Measurements from ENCODE around the gene SLC17A9. TPM values are rescaled to one million over a fixed set of nuclear protein-coding genes. Genes with fewer than 3 reads are reported as not detected.

The SLC17A9 gene
- total and polyA plus RNA-seq, 10 donors, result 18.8 to 95.3 (median 34.2) TPM

DNA sequence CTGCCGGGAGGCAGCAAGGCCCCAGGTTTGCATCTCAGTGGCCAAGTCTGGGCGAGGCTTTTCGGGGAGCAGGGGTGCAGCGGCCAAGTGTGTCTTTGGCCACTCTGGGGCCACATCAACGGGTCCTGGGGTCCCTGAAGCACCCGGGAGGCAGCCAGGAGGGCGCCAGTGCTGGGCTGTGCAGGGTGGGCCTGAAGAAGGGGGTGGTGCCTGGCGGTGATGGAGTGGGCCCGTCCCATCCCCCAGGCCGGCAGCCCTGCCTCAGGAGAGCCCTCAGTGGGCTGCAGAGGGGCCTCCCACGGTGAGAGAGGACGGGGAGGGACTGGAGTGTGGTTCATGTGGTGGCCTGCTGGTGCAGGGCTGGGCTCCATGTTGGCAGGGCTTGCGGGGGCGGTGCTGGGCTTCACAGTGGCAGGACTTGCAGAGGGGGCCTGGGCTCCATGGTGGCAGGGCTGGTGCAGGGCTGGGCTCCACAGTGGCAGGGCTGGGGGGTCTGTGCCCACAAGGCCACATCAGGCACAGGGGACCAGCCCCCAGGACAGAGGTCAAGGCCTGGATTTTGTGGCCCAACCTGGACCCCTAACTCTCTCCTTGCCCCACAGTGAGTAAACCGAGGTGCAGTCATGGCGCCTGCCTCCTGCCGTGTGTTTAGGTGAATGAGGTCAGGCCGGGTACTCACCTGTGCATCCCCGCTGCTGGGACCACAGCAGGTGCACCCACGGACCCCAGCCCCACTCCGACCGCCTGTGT is 64.7 kb downstream of the SLC17A9 start:
- TF ChIP-seq POLR2A (IDR thresholded peaks at IDR 0.05) (no peak), POLR2AphosphoS5 (IDR thresholded peaks at IDR 0.05) (no peak)
- TF ChIP-seq, protein P1, sequence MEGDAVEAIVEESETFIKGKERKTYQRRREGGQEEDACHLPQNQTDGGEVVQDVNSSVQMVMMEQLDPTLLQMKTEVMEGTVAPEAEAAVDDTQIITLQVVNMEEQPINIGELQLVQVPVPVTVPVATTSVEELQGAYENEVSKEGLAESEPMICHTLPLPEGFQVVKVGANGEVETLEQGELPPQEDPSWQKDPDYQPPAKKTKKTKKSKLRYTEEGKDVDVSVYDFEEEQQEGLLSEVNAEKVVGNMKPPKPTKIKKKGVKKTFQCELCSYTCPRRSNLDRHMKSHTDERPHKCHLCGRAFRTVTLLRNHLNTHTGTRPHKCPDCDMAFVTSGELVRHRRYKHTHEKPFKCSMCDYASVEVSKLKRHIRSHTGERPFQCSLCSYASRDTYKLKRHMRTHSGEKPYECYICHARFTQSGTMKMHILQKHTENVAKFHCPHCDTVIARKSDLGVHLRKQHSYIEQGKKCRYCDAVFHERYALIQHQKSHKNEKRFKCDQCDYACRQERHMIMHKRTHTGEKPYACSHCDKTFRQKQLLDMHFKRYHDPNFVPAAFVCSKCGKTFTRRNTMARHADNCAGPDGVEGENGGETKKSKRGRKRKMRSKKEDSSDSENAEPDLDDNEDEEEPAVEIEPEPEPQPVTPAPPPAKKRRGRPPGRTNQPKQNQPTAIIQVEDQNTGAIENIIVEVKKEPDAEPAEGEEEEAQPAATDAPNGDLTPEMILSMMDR (IDR thresholded peaks at IDR 0.05 in 8 of 11, conservative IDR thresholded peaks at IDR 0.05 in 3 of 11), result no peak
- DNase-seq, result no peak
- Histone ChIP-seq H3K4me1 (no peaks in the 10 kb centered on the region), H3K4me3 (no peak overlapping the region), H3K27me3 (replicated peaks in 1 of 7) (peaks cover 3 to 95% (median 55%) of the 10 kb centered on the region in 7 donors), H3K9me3 (peaks cover 0 to 33% (median 21%) of the 10 kb centered on the region in 8 donors), H3K36me3 (no peaks in the 10 kb centered on the region), H3K27ac (no peak overlapping the region)
- intact Hi-C loops (cut with DNase I; ENCODE audit: low total_unique reads), result no loop called here
- WGBS, 5 donors, result 76 to 93% (median 82%) methylated on average over 12 to 22 of the region's 22 CpGs

DNA sequence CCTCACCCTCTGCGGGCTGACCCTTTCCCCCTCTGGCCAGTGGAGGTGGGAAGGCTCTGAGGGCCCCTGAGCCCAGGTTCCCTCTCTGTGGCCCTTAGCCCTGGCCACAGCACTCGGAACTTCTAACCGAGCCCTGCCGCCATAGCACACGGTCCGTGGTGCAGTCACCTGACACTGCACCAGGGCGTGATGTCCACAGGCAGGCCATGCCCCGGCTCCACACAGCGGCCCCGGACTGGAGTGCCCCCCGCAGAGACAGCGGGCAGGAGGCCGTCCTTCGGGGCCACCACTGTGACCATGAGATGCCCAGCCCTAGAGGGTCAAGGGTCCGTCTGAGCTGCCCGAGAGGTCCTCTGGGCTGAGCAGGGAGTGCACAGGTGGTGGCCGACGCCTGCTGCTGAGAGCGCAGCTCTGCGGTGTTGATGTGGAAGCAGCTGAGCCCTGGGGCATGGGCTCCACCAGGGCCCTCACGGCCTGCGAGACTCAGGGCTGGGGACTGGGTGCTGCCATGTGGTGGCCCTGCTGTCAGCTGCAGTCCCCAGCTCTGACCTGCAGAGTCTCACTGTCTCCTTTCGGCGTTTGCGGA is 65.4 kb downstream of the SLC17A9 start:
- Histone ChIP-seq H3K27ac (no peak overlapping the region), H3K9me3 (peaks cover 0 to 27% (median 15%) of the 10 kb centered on the region in 8 donors), H3K36me3 (no peaks in the 10 kb centered on the region), H3K4me1 (no peaks in the 10 kb centered on the region), H3K27me3 (replicated peaks in 1 of 7) (peaks cover 3 to 95% (median 61%) of the 10 kb centered on the region in 7 donors), H3K4me3 (no peak overlapping the region)
- 87 to 91% (median 88%) methylated on average over 14 to 25 of the region's 25 CpGs for WGBS, 5 donors
- intact Hi-C loops (cut with DNase I; ENCODE audit: low total_unique reads), result no loop called here
- TF ChIP-seq POLR2A (IDR thresholded peaks at IDR 0.05) (no peak), POLR2AphosphoS5 (IDR thresholded peaks at IDR 0.05) (no peak)
- TF ChIP-seq, protein P1 (IDR thresholded peaks at IDR 0.05 in 8 of 11, conservative IDR thresholded peaks at IDR 0.05 in 3 of 11), result no peak
- DNase-seq, result peak; percentile 73

Other genes with a start within 250 kb of the SLC17A9 start
- gene NTSR1, start 243.9 kb upstream of the SLC17A9 start, total RNA-seq, result 1 to 10 TPM in 3 of 7 donors, under 1 TPM in 4; 0.51 to 5.7 (median 0.92) TPM
- gene NTSR1, start 243.9 kb upstream of the SLC17A9 start, polyA plus RNA-seq, result under 1 TPM; 0.14 to 0.30 (median 0.26) TPM
- gene MRGBP, start 156.2 kb upstream of the SLC17A9 start, total RNA-seq, result 10 to 100 TPM in 4 of 7 donors, 1 to 10 TPM in 3; 8.5 to 15.7 (median 12.0) TPM
- gene MRGBP, start 156.2 kb upstream of the SLC17A9 start, polyA plus RNA-seq, result 10 to 100 TPM; 10.6 to 13.1 (median 12.6) TPM
- 10 to 100 TPM; 69.8 to 91.0 (median 78.2) TPM for gene OGFR, start 147.9 kb upstream of the SLC17A9 start, total RNA-seq
- gene OGFR, start 147.9 kb upstream of the SLC17A9 start, polyA plus RNA-seq, result 100 to 1,000 TPM in 1 of 3 donors, 10 to 100 TPM in 2; 46.0 to 127 (median 66.9) TPM
- 10 to 100 TPM in 3 of 7 donors, 1 to 10 TPM in 4; 1.2 to 16.7 (median 6.8) TPM for gene COL9A3, start 135.7 kb upstream of the SLC17A9 start, total RNA-seq
- 10 to 100 TPM; 10.9 to 14.7 (median 13.1) TPM for gene COL9A3, start 135.7 kb upstream of the SLC17A9 start, polyA plus RNA-seq
- gene TCFL5, start 90.9 kb upstream of the SLC17A9 start, total RNA-seq, result 1 to 10 TPM; 4.1 to 8.8 (median 6.8) TPM
- gene TCFL5, start 90.9 kb upstream of the SLC17A9 start, polyA plus RNA-seq, result 1 to 10 TPM; 4.5 to 6.3 (median 5.3) TPM
- gene DIDO1, start 26.2 kb upstream of the SLC17A9 start, total RNA-seq, result 10 to 100 TPM; 61.2 to 79.6 (median 76.0) TPM
- 10 to 100 TPM; 17.4 to 23.2 (median 17.8) TPM for gene DIDO1, start 26.2 kb upstream of the SLC17A9 start, polyA plus RNA-seq
- 10 to 100 TPM; 26.5 to 33.3 (median 29.6) TPM for gene GID8, start 14.6 kb upstream of the SLC17A9 start, total RNA-seq
- gene GID8, start 14.6 kb upstream of the SLC17A9 start, polyA plus RNA-seq, result 10 to 100 TPM in 2 of 3 donors, 1 to 10 TPM in 1; 9.7 to 12.9 (median 12.0) TPM
- not detected for gene BHLHE23, start 54.3 kb downstream of the SLC17A9 start, total RNA-seq
- gene BHLHE23, start 54.3 kb downstream of the SLC17A9 start, polyA plus RNA-seq, result not detected

Data from spleen (tissue), 11 donors.